Uterus (tissue), 2 donors: Measurements from ENCODE around the gene NPAS2.

Experiments
- CTCF ChIP-seq, 4 experiments: fragments of 200-600 bp in 2 of 4; fragments of 450-650 bp in 2 of 4; sonication (generic) in 2 of 4; IDR thresholded peaks; one replicate each; pipeline ENCODE4 v1.5.1; 2016 to 2019; ENCODE audit warnings: antibody characterized with exemption in 4 of 4, mild to moderate bottlenecking in 2 of 4, moderate library complexity in 1 of 4
- POLR2A ChIP-seq, 2 donors: fragments of 450-650 bp; IDR thresholded peaks; one replicate each; pipeline ENCODE4 v1.6.1; 2016; ENCODE audit warnings: antibody characterized with exemption in 2 of 2, mild to moderate bottlenecking in 1 of 2, moderate library complexity in 1 of 2

DNA sequence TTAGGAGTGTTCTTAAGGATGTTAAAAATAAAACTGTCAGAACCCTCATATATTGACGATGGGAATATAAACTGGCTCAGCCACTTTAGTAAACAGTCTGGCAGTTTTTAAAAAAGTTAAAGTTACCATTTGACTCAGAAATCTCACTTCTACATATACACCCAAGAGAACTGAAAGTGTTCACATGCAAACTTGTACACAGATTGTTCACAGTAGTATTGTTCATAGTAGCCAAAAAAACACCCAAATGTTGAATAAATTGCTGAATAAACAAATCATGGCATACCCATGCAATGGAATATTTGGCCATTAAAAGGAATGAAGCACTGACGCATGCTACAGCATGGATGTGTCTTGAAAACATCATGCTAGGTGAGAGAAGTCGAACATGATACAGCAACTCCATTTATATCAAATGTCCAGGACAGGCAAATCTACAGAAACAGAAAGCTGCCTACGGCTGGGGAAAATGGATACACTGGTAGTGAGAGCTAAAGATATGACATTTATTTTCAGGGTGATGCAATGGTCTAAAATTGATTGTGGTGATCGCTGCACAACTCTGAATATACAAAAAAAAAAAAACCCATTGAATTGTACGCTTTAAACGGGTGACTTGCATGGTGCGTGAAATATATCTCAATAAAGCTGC, 192.2 kb downstream of the NPAS2 start:
- no peak for TF ChIP-seq CTCF (IDR thresholded peaks at IDR 0.05)
- no peak for TF ChIP-seq POLR2A (IDR thresholded peaks at IDR 0.05)
